Thoracic aorta (tissue), 2 donors: ENCODE results near the gene MAD1L1. TPM values are rescaled to one million over a fixed set of nuclear protein-coding genes. Genes with fewer than 3 reads are reported as not detected.

Experiments
- ATAC-seq: fragments of 150-250 bp; one replicate; pipeline ENCODE4 v1.8.0; 2017; ENCODE audit warnings: low read depth; ENCODE audit not compliant: insufficient number of reproducible peaks, low FRiP score
- DNase-seq: peaks from one replicate; pipeline ENCODE4 v3.0.0-alpha.2; 2020; ENCODE audit warnings: low spot score
- H3K27ac ChIP-seq, 2 donors: fragments of 200-600 bp; sonication (generic); 1 replicate in 1 of 2; 2 replicates in 1 of 2; pipeline ENCODE4 v1.5.1; 2016; ENCODE audit warnings: mild to moderate bottlenecking in 2 of 2, moderate library complexity in 2 of 2
- H3K27me3 ChIP-seq: fragments of 200-600 bp; sonication (generic); replicated peaks from 2 replicates; pipeline ENCODE4 v1.6.0; 2016; ENCODE audit warnings: mild to moderate bottlenecking; ENCODE audit not compliant: insufficient read depth
- H3K36me3 ChIP-seq: fragments of 200-600 bp; sonication (generic); one replicate; pipeline ENCODE4 v1.5.1; 2016
- H3K4me1 ChIP-seq, 2 donors: fragments of 200-600 bp; sonication (generic); 1 replicate in 1 of 2; 2 replicates in 1 of 2; pipeline versions ENCODE4 v1.5.1 to v1.6.0; 2016; ENCODE audit warnings: low read depth in 2 of 2, mild to moderate bottlenecking in 1 of 2; ENCODE audit not compliant: control insufficient read depth in 1 of 2
- H3K4me3 ChIP-seq: fragments of 200-600 bp; sonication (generic); 2 replicates; pipeline ENCODE4 v1.5.1; 2016; ENCODE audit warnings: mild to moderate bottlenecking
- H3K9me3 ChIP-seq: fragments of 200-600 bp; sonication (generic); 2 replicates; pipeline ENCODE4 v1.5.1; 2016
- total RNA-seq, 2 donors: library from RNA; depleted of rRNA; stranded (reverse); fragments of >200 nt; gene quantifications; one replicate each; pipeline versions ENCODE4 v1.1.0 to v1.2.3, GENCODE V29; 2016
- TF ChIP-seq, protein P1 (sequence below): fragments of 200-600 bp; sonication (generic); IDR thresholded peaks from one replicate; pipeline ENCODE4 v1.5.1; 2019; ENCODE audit warnings: antibody characterized with exemption

The MAD1L1 gene
- total RNA-seq, 2 donors from 2014 or later: 27.4 to 41.3 TPM

DNA sequence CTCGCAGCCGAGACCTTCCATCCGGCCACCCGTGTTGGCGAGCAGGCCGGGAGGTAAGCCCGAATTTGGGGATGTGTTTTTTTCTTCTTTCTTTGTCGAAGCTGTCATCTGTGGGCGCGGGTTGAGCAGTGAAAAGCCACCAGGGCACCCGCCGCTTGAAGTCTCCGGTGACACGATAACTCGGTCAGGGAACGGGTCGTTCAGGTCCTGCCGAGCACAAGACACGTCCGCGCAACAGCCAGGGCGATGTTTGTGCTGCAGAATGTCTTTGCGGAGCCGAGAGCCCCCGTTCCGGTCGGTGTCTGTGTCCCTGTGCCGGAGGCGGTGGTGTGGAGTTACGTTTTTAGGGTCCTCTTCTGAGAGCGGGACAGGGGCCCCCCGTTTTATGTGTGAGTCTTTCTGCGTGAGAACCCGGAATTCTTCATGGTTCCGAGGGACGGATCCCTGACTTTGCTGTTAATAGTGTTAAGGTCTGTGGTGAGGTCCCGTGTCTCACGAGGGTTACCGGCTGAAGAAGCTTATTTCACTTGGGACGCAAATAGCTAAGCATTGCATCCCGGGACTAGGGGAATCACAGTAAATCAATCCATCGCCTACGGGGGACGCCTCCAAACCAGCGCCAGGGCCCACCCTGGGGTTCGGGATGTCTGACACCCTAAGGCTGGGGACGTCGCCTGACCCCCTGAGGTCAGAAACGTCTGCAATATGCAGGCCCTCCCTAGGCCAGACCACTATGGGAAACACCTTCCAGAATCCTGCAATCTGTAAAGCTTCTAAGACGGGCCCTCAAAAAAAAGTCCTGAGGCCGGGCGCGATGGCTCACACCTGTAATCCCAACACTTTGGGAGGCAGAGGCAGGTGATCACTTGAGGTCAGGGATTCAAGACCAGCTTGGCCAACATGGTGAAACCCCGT, 463.2 kb downstream of the MAD1L1 start:
- no peaks in the 10 kb centered on the region for H3K27me3 ChIP-seq

GRCh38 chr7:1768832-1769231, 463.9 kb downstream of the MAD1L1 start:
- TF ChIP-seq, protein P1, sequence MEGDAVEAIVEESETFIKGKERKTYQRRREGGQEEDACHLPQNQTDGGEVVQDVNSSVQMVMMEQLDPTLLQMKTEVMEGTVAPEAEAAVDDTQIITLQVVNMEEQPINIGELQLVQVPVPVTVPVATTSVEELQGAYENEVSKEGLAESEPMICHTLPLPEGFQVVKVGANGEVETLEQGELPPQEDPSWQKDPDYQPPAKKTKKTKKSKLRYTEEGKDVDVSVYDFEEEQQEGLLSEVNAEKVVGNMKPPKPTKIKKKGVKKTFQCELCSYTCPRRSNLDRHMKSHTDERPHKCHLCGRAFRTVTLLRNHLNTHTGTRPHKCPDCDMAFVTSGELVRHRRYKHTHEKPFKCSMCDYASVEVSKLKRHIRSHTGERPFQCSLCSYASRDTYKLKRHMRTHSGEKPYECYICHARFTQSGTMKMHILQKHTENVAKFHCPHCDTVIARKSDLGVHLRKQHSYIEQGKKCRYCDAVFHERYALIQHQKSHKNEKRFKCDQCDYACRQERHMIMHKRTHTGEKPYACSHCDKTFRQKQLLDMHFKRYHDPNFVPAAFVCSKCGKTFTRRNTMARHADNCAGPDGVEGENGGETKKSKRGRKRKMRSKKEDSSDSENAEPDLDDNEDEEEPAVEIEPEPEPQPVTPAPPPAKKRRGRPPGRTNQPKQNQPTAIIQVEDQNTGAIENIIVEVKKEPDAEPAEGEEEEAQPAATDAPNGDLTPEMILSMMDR: no peak
- no peak overlapping the region for H3K27ac ChIP-seq
- DNase-seq: no peak
- no peaks in the 10 kb centered on the region for H3K36me3 ChIP-seq
- H3K4me1 ChIP-seq: no peaks in the 10 kb centered on the region
- peaks cover 5% of the 10 kb centered on the region for H3K9me3 ChIP-seq
- no peak for ATAC-seq
- no peak overlapping the region for H3K4me3 ChIP-seq
- no peaks in the 10 kb centered on the region for H3K27me3 ChIP-seq

More for the DNA sequence above, 463.2 kb downstream of the MAD1L1 start:
- no peaks in the 10 kb centered on the region for H3K4me1 ChIP-seq
- TF ChIP-seq, protein P1: no peak
- ATAC-seq (no peak), DNase-seq (no peak)
- no peak overlapping the region for H3K4me3 ChIP-seq
- no peaks in the 10 kb centered on the region for H3K9me3 ChIP-seq
- no peaks in the 10 kb centered on the region for H3K36me3 ChIP-seq
- H3K27ac ChIP-seq: no peak overlapping the region

DNA sequence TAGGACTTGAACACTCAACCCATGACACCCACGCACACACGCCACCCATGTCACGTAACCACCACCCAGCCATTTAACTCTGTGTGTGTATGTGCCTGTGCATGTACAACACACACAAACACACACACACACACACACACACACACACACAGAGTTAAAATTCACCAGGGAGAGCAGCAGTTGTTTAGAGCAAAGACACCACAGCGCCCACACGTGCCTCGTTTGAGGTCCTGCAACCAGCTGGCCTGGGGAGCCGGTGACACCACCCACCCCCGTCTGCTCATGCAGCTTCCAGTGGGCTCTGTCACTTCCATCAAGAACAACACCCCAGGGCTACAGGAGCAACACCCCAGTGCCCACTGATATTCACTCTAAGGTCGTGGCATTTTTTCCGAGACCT, 465.2 kb downstream of the MAD1L1 start:
- no peak for DNase-seq
- Histone ChIP-seq H3K36me3 (no peaks in the 10 kb centered on the region), H3K9me3 (peaks cover 11% of the 10 kb centered on the region), H3K27me3 (no peaks in the 10 kb centered on the region), H3K4me3 (no peak overlapping the region), H3K4me1 (no peaks in the 10 kb centered on the region), H3K27ac (no peak overlapping the region)
- no peak for ATAC-seq
- TF ChIP-seq, protein P1: no peak

Other genes starting within 250 kb of the MAD1L1 start
- 10 to 100 TPM; 12.5 to 16.6 TPM for gene MRM2, start 9.3 kb upstream of the MAD1L1 start, total RNA-seq
- 10 to 100 TPM in 1 of 2 donors, 1 to 10 TPM in 1; 9.7 to 15.2 TPM for gene NUDT1, start 9.3 kb upstream of the MAD1L1 start, total RNA-seq
- gene SNX8, start 81.5 kb upstream of the MAD1L1 start, total RNA-seq: 10 to 100 TPM in 1 of 2 donors, 1 to 10 TPM in 1; 6.5 to 29.6 TPM
- 100 to 1,000 TPM in 1 of 2 donors, 10 to 100 TPM in 1; 94.0 to 150 TPM for gene EIF3B, start 121.9 kb upstream of the MAD1L1 start, total RNA-seq
- 10 to 100 TPM; 18.7 to 19.1 TPM for gene CHST12, start 170.7 kb upstream of the MAD1L1 start, total RNA-seq
- not detected for gene GRIFIN, start 243.5 kb upstream of the MAD1L1 start, total RNA-seq